Lower leg skin (tissue), 3 donors: ENCODE measurements around the gene SLC35A3.

Experiments
- POLR2A ChIP-seq, 2 donors: fragments of 450-650 bp; IDR thresholded peaks; one replicate each; pipeline ENCODE4 v1.6.1; 2016 to 2017; ENCODE audit warnings: antibody characterized with exemption in 2 of 2, mild to moderate bottlenecking in 1 of 2, moderate library complexity in 1 of 2
- TF ChIP-seq, protein P1 (sequence below), 3 donors: fragments of 450-650 bp; IDR thresholded peaks; one replicate each; pipeline ENCODE4 v1.5.1; 2016; ENCODE audit warnings: antibody characterized with exemption in 3 of 3, mild to moderate bottlenecking in 3 of 3, moderate library complexity in 2 of 3

GRCh38 chr1:100053727-100054126, 83.9 kb downstream of the SLC35A3 start:
- TF ChIP-seq, protein P1, sequence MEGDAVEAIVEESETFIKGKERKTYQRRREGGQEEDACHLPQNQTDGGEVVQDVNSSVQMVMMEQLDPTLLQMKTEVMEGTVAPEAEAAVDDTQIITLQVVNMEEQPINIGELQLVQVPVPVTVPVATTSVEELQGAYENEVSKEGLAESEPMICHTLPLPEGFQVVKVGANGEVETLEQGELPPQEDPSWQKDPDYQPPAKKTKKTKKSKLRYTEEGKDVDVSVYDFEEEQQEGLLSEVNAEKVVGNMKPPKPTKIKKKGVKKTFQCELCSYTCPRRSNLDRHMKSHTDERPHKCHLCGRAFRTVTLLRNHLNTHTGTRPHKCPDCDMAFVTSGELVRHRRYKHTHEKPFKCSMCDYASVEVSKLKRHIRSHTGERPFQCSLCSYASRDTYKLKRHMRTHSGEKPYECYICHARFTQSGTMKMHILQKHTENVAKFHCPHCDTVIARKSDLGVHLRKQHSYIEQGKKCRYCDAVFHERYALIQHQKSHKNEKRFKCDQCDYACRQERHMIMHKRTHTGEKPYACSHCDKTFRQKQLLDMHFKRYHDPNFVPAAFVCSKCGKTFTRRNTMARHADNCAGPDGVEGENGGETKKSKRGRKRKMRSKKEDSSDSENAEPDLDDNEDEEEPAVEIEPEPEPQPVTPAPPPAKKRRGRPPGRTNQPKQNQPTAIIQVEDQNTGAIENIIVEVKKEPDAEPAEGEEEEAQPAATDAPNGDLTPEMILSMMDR (IDR thresholded peaks at IDR 0.05) = no peak
- no peak for TF ChIP-seq POLR2A (IDR thresholded peaks at IDR 0.05)
